NCI-H2196 treated with DMSO at 0.1 percent for 48 hours (cell line): ENCODE results near the gene WBP2.

Source experiments
- DNase-seq: peaks from one replicate; lab custom pipeline; 2025; ENCODE audit not compliant: unreplicated experiment; lab: John Stamatoyannopoulos, UW

The WBP2 gene

DNA sequence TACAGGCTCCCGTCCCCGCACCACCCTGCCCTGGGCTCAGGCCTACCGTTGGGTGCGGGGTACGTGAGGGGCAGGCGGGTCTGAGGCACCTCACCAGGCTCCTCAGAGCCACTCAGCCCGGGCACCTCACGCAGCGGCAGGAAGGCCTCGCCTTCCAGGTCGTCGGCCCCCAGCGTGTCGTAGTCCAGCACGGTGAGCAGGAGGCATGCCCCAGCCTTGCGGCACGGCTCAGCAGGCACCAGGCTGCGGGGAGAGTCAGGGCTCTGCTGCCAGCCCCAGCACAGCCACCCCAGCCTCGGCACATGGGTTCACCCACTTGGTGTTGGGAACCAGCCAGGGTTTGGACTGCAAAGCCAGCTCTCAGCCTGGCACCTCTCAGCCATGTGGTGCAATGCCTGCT is 26.4 kb downstream of the WBP2 start:
- DNase-seq: no peak

DNA sequence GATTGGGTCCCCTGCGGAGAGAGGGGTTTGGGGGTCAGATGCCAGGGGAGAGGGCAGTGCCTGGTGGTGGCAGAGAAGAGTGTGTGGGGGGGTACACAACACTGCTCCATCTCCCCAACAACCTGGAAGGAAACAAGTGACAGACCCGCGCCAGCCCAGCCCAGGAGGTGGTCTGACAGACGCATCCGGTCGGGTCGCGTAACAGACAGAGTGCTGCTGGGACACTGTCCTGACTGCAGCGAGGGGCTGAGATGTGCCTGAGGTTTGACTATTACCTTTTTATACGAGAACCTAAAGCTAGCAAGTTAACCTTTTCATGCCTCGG is 27.1 kb downstream of the WBP2 start:
- DNase-seq: no peak

DNA sequence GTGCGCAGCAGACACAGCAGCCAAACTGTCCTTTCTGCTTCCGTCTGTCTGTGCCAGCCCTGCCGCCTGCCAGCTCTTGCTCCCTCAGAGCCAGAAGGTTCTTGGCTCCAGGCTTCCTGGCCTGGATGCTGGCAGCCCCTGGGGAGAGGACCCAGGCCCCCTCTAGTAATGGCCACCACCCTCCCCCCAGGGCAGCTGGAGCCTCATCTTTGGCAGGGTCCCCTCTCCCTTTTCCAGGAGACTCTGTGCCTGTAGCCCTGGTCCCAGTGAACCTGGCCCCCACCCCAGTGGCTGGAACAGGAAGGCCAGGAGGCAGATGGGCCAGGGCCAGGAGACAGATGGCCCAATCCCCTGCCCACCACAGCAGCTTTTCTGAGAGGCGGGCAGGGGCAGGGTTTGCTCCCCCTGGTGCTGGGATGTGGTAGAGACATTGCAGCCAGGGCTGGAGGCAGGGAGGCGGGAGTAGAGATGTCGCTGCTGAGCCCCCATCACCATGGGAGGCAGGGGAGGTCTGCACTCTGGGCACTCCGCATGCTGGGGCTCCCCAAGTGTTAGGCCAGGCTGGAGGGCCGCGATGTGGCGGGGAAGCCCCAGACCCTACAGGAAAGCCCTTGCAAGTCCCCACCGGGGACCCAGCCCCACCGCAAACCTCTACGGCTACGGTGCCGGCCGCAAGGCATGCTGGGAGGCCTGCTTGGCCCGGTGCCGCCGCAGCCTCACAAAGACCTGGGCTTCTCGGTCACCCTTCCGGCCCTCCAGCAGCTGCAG is 27.6 kb downstream of the WBP2 start:
- peak; percentile 48 for DNase-seq

DNA sequence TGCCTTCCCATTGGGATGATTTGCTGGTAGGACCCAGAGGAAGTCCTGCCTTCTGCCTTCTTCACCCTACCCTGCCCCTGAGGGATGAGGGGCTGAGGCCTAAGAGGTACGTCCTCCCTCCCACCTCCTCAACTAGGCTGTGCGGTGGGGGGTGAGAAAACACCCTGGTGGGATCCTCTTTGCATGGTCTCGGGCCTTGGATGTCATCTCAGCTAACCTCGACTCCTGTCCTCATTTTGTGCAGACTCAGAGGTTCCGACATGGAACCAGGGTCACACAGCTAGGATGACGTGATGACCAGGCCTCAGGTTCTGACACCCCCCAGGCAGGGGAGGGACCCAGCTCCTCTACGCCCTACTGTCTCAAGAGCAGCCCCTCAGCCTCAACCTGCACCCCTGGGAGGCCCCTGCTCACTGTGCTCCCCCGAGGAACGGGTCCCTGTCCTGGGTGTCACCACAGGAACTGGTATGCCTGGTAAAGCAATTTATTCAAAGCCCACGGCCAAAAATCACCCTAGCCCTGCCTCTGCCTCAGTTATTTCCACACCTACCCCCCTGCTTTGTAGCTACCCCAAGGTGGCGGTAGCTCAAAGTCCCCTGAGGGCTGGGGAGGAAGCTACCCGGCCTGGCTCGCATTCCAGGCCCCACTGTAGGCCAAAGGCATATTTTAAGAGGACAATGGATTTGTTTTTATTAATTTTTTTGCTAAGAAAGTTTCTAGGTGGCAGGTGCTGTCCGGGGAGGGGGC is 28.4 kb downstream of the WBP2 start:
- no peak for DNase-seq

DNA sequence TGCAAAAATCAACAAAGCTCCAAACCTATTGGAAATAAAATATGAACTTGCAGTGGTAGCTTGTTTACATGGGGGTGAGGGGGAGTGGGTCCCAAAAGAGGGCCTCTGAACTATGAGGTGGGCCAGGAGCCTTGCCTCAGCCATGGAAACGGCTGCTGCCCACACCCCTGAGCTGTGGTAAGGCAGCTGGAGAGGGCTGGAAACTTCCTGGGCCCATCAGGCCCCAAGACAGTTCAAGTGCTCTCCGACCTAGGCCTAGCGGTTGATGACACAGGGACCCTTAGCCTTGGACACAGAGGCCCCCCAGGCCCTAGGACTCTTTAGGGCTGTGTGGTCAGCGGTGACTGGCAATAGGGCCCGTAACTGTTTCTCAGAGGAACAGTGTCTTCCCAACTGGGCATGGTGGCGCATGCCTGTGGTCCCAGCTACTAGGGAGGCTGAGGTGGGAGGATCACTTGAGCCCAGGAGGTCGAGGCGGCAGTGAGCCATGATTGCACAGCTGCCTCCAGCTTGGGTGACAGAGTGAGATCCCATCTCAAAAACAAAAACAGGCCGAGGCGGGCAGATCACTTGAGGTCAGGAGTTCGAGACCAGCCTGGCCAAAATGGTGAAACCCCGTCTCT is 29.3 kb downstream of the WBP2 start:
- no peak for DNase-seq

DNA sequence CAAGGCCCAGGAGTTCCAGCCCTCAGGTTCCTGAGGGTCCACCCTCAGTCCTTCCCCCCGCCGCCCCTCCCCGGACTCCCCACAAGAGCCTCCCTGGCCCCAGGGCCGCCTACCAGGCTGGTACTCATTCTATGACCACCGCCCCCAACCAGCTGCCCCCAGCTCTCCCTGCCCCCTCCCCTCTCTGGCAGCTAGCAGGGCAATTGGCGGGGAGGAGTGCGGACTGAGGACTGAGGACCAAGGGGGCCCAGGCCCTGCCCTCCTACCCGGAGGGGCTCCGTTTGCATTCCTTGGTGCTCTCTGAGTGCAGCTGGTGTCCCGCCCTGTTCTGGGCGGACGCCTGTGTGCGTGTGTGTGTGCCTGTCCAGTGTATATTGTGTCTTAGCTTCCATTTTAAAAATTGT is 30.0 kb downstream of the WBP2 start:
- no peak for DNase-seq

DNA sequence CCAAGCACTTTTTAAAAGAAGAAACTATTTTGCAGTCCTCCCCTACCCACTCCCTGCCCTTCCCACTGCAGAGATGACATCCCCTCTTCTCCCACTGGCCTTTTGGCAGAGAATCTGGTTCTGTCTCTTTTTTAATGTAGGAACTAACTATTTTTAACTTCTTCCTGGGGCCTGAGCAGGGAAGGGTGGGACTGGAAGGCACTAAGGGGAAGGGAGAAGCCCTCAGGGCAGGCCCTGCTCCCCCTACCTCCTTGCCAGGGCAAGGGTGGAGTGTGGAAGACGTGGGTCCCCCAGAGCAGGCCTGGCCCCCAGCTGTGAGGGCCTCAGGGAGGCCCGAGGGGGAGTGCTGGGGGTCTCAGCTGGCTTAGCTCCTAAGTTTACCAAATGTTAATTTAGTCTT is 30.5 kb downstream of the WBP2 start:
- no peak for DNase-seq

DNA sequence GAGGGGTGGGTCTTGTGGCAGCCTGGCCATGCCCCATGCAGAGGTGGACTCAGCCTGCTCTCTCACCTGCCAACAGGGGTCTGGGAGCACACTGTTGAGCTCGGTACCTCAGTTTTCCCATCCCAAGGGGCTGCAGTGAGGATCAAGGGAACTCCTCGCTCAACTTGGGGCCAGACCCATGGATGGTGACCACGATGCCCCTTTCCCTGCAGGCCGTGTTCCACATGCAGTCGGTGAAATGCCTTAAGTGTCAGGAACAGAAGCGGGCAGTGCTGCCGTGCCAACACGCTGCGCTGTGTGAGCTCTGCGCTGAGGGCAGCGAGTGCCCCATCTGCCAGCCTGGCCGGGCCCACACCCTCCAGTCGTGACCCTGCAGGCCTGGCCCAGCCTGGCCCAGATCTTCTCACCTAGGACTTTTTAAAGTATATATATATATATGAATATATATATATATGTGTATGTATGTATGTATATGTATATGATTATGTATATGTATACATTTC is 31.0 kb downstream of the WBP2 start:
- no peak for DNase-seq

DNA sequence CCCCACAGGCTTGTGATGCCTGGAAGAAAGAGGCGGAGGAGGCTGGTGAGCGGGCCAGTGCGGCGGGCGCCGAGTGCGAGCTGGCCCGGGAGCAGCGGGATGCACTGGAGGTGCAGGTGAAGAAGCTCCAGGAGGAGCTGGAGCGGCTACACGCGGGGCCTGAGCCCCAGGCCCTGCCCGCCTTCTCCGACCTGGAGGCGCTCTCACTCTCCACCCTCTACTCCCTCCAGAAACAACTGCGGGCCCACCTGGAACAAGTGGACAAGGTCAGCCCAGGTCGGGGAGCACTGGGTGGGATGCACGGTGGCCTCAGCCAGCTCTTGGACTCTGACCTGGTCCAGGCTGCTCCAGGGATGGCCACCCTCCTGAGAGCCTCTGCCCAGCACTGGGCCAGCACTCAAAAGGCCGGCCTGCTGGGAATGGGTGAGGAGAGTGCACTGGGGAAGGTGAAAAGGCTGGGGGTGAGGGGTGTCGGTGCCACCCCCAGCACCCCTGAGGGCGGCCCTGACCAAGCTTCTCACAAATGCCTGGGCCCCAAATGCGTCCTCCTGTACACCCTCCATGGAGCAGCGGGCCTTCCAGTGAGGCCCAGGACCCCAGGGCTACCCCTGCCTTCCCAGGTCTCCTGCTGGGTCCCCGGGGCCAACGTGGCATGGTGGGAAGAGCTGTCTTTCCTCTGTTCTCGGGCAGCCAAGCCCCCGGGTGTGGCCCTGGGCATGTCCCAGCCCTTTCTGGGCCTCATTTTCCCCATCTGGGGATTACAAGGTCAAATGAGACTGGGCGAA is 31.7 kb downstream of the WBP2 start:
- no peak for DNase-seq

DNA sequence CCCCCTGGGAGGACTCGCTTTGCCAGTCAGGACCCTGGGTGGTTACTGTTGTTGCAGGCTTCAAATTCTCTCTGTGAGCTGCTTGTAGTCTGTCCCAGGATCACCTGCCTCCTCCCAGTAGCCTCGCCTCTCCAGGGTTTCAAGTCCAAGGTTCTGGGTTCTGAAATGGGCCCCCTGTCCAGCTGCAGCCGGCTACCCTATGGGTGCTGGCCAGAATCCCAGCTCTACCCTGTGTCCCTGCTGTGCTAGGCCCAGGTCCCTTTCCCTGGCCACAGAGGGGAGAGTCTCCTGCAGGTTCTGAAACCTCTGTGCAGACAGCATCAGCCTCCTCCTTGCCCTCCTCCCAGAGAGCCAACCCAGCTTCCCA is 32.4 kb downstream of the WBP2 start:
- DNase-seq: no peak

DNA sequence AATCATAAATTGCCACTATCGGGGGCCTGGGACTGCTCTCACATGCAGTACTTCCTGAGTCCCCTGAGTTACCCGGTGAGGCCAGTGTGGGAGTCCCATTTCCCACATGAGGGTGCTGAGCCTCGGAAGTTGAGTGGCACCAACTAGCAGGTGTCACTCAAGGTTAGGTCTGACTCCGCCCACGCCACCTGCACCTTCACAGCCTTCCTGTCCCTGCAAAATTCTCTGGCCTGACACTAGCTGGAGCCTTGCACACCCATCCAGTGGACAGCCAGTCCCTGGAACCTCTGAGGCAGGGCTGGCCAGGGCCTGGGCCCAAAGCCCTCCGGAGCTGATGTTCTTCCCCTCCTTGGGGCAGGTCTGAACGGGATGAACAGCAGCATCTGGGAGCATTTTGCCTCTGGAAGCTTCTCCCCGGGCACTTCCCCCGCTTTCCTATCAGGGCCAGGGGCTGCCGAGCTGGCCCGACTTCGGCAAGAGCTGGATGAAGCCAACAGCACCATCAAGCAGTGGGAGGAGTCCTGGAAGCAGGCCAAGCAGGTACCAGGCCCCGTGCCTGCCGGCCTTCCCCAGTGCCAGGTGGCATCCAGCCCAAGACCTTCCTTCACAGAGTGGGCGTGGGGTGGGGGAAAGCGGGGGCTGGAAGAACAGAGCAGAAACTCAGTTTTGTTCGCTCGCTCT is 32.9 kb downstream of the WBP2 start:
- peak; percentile 60 for DNase-seq

DNA sequence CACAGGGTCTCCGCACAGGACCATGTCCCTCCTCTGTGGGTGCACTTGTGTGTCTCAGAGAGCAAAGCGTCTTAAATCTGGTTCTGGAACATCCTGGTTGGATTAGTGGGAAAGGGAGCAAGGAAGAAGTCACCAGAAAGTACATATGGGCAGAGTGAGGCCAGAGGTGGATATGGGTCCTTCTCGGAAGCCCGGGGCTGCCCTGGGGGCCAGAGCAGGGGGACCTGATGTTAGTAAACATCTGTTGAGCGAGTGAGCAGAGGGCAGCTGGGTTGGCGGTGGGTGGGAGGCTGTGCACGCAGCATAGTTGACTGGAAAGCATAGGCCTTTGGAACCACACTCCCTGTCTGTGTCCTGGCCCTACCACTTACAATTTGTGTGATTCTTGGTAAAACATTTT is 33.6 kb downstream of the WBP2 start:
- DNase-seq: no peak

DNA sequence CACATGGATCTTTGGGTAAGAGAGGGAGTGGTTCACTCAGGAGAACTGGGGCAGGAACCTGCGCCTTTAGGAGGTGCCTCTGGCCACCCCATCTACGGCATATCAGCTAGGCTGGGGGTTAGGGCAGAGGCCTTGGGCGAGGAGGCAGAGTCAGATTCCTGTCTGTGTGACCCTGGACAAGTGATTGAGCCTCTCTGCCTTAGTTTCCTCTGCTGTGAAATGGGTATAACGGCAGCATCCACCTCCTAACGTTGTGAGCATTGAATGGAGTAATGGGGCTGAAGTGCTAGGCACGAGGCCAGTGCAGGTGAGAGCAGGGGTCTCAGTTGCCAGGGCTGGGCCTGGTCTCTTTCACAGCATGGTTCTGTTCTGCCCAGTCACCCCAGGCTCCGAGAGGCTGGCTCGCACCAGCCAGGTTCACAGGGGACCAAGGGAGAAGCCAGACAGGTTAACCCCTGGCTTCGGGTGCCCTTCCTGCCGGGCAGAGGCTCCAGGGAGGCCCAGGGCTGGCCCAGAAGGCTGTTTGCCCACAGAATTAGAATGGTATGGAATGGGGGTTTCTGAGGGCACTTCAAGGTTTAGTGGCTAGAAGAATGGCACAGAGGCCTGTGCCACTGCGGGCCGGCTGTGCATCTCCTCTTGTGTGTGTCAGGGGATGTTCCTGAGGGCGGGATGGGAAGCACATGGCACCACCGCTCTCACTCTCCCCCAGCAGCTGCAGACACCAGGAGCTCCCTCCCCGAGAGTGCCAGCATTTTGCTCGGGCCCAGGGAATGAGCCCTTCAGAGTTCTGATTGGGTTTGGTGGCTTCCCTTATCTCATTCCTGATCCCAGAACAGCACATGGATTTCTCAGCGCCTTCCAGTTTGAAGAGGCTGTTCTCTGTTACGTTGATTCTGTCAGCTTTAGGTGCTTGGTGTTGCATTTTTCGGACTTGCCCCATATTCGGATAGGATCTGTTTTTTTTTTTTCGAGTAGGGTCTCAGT is 34.7 kb downstream of the WBP2 start:
- DNase-seq: no peak

DNA sequence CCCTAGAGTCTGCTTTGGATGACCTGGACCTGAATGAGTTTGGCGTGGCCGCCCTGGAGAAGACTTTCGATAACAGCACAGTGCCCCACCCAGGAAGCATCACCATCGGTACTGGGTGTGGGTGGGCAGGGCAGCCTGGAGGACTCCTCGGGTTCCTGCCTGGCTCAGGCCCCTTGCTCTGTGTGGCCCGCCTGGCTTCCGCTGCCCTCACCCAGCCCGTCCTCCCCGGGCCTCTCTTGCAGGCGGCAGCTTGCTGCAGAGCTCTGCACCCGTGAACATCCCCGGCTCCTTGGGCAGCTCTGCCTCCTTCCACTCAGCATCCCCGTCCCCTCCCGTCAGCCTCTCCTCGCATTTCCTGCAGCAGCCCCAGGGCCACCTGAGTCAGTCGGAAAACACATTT is 35.5 kb downstream of the WBP2 start:
- DNase-seq: no peak

DNA sequence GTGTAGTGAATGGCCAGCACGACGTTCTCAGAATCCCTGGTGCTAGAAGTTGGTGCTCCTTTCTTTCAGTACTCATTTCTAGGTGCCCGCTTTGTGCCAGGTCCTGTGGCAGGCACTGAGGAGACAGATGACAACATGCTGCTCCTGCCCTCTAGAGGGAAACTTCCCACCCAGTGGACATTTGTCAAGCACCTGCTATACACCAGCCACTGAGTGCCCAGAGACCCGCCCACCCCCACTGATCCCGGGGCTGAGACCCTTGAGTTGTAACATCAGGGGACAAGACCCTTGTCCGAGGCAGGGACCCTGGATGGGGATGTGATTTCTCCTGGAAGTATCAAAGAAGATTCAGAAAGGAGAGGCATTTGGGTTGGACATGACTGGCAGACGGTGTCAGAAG is 36.0 kb downstream of the WBP2 start:
- DNase-seq: no peak

DNA sequence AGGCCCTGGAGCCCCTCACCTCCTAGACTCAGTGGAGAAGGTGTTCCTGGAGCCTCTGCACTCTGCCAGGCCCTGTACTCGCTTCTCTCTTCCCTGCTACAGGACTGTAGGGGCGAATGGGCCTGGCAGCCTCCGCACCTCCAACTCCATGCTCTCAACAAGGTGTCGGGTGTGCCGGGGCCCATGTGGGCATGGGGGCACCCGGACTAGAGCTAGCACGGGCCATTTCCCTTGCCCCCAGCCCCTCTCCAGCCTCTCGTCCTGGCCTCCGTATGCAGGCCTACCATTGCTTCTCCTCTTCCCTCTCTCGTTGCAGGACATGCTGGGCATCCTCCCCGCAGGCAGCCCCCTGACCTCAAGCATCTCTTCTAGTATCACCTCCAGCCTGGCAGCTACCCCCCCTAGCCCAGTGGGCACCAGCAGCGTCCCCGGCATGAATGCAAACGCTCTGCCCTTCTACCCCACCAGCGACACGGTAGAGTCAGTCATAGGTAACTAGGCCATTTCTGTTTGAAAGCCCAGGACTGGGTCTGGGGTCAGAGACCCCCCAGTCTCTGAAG is 36.7 kb downstream of the WBP2 start:
- DNase-seq: no peak

DNA sequence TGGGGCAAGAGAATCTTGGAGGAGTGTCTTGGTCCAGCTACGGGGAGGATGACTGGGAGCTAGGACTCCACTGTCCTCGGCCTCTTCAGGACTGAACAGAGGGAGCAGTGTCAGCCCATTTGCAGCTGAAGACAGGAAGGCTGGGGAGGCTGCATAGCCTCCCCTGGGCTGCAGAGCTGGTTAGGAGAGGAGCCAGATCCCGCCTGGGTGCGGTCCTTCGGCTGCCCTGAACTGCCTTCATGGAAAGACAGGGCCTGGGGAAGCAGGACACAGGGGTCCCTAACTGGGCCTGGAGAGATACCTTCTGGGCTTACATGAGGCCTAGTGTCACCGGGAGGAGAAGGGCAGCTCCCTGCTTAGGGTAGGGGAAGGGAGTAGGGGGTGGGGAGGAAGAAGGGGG is 37.6 kb downstream of the WBP2 start:
- no peak for DNase-seq

DNA sequence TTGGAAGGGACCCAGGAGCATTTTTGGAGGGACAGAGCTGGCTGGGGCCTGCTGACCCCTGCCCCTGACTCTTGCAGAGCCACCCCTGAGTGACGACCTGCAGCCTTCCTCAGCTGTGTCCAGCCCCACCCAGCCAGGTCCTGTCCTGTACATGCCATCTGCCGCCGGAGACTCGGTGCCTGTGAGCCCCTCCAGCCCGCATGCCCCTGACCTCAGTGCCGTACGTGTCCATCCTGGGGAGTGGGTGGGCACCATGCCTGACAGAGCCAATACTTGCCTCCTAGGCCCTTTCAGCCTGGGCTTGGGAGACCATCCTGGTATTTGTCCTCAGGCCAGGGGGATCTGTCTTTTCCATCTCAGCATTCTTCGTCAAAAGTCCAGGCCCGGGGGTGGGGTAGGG is 38.4 kb downstream of the WBP2 start:
- DNase-seq: no peak

DNA sequence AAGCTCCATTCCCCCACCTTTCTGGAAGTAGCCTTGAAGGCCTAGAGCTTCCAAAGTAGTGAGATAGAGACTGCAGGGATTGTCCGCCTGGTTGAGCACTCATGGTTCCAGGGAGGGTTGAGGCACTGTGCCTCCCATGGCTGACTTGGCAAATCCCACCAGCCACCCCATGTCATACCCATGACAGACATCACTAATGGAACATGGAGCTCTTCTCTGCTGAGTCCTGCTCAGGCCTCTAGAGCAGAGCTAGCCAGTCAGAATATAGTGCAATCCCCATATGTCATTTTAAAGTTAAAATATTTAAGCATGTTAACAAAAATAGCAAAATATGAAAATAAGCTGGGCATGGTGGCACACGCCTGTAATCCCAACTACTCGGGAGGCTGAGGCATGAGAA is 39.7 kb downstream of the WBP2 start:
- DNase-seq: no peak
